ENCODE data around the gene STUB1. TPM values are rescaled to one million over a fixed set of nuclear protein-coding genes. Genes with fewer than 3 reads are reported as not detected.

The STUB1 gene
- total RNA-seq, 2 experiments from 2014 or later = 72.4 to 85.5 TPM

- CTCF ChIA-PET (ENCODE audit: unreplicated experiment) = no interaction called here
- Histone ChIP-seq H3K9me2 (ENCODE audit: insufficient read depth, low read length) (no peaks in the 10 kb centered on the region), H3K4me1 (ENCODE audit: insufficient read depth, low read length, poor library complexity, severe bottlenecking) (peaks cover 21% of the 10 kb centered on the region), H3K79me2 (ENCODE audit: insufficient read depth, low read depth, low read length) (peaks cover 8% of the 10 kb centered on the region; the same call in 1 of the 2 replicates), H4K20me1 (ENCODE audit: insufficient read depth, low read length) (no peaks in the 10 kb centered on the region), H3K36me3 (ENCODE audit: insufficient read depth, low read length) (peaks cover 8% of the 10 kb centered on the region; the same call in 1 of the 2 replicates), H3K9me3 (ENCODE audit: low read length) (no peaks in the 10 kb centered on the region), H3K4me3 (ENCODE audit: low read depth, low read length, poor library complexity, severe bottlenecking) (no peak overlapping the region), H3K27ac (ENCODE audit: low read depth, low read length, poor library complexity, severe bottlenecking) (no peak overlapping the region), H3K4me2 (ENCODE audit: low read length) (no peak overlapping the region), H2AFZ (ENCODE audit: low read length) (no peak overlapping the region)
- no peak for DNase-seq (ENCODE audit: low spot score)
- no peak for TF ChIP-seq CTCF (conservative IDR thresholded peaks at IDR 0.05; ENCODE audit: low read length)
- TF ChIP-seq EZH2phosphoT487 (IDR thresholded peaks at IDR 0.05; ENCODE audit: borderline replicate concordance, low read depth, low read length) = no peak
- intact Hi-C loops (cut with micrococcal nuclease; ENCODE audit: unreplicated experiment) = no loop called here
- POLR2A ChIA-PET = no interaction called here
- no TSS peak for BruUV-seq (replicated peaks)
Measured at GRCh38 chr16:633336-634050, 46.7 kb upstream of the STUB1 start.

- Histone ChIP-seq H3K27ac (ENCODE audit: low read depth, low read length, poor library complexity, severe bottlenecking) (no peak overlapping the region), H3K9me2 (ENCODE audit: insufficient read depth, low read length) (no peaks in the 10 kb centered on the region), H4K20me1 (ENCODE audit: insufficient read depth, low read length) (no peaks in the 10 kb centered on the region), H3K4me3 (ENCODE audit: low read depth, low read length, poor library complexity, severe bottlenecking) (no peak overlapping the region), H3K4me2 (ENCODE audit: low read length) (no peak overlapping the region), H3K4me1 (ENCODE audit: insufficient read depth, low read length, poor library complexity, severe bottlenecking) (peaks cover 27% of the 10 kb centered on the region), H3K79me2 (ENCODE audit: insufficient read depth, low read depth, low read length) (peaks cover 8% of the 10 kb centered on the region; the same call in 1 of the 2 replicates), H2AFZ (ENCODE audit: low read length) (no peak overlapping the region), H3K36me3 (ENCODE audit: insufficient read depth, low read length) (peaks cover 8% of the 10 kb centered on the region; the same call in 1 of the 2 replicates), H3K9me3 (ENCODE audit: low read length) (no peaks in the 10 kb centered on the region)
- DNase-seq (ENCODE audit: low spot score) = no peak
- BruUV-seq (replicated peaks) = no TSS peak
- no peak for TF ChIP-seq CTCF (conservative IDR thresholded peaks at IDR 0.05; ENCODE audit: low read length)
- TF ChIP-seq EZH2phosphoT487 (IDR thresholded peaks at IDR 0.05; ENCODE audit: borderline replicate concordance, low read depth, low read length) = no peak
- ChIA-PET CTCF (ENCODE audit: unreplicated experiment) (no interaction called here), POLR2A (no interaction called here)
- intact Hi-C loops (cut with micrococcal nuclease; ENCODE audit: unreplicated experiment) = no loop called here
Measured at GRCh38 chr16:634051-634670, 46.0 kb upstream of the STUB1 start.

GRCh38 chr16:634996-635395, 45.2 kb upstream of the STUB1 start:
- Histone ChIP-seq H3K36me3 (ENCODE audit: insufficient read depth, low read length) (peaks cover 8% of the 10 kb centered on the region; the same call in 1 of the 2 replicates), H2AFZ (ENCODE audit: low read length) (no peak overlapping the region), H3K4me2 (ENCODE audit: low read length) (peak overlapping the region; percentile 88), H3K9me3 (ENCODE audit: low read length) (no peaks in the 10 kb centered on the region), H3K4me1 (ENCODE audit: insufficient read depth, low read length, poor library complexity, severe bottlenecking) (peaks cover 33% of the 10 kb centered on the region), H3K79me2 (ENCODE audit: insufficient read depth, low read depth, low read length) (peaks cover 8% of the 10 kb centered on the region; the same call in 1 of the 2 replicates), H4K20me1 (ENCODE audit: insufficient read depth, low read length) (no peaks in the 10 kb centered on the region), H3K4me3 (ENCODE audit: low read depth, low read length, poor library complexity, severe bottlenecking) (peak overlapping the region; percentile 87), H3K9me2 (ENCODE audit: insufficient read depth, low read length) (no peaks in the 10 kb centered on the region), H3K27ac (ENCODE audit: low read depth, low read length, poor library complexity, severe bottlenecking) (no peak overlapping the region)
- no peak for DNase-seq (ENCODE audit: low spot score)
- ChIA-PET POLR2A (no interaction called here), CTCF (ENCODE audit: unreplicated experiment) (no interaction called here)
- TF ChIP-seq CTCF (conservative IDR thresholded peaks at IDR 0.05; ENCODE audit: low read length) (no peak), EZH2phosphoT487 (IDR thresholded peaks at IDR 0.05; ENCODE audit: borderline replicate concordance, low read depth, low read length) (no peak)
- intact Hi-C loops (cut with micrococcal nuclease; ENCODE audit: unreplicated experiment) = no loop called here
- no TSS peak for BruUV-seq (replicated peaks)

All from OCI-LY7 (cell line).